ENCODE results near the gene HOOK1.

The HOOK1 gene

GRCh38 chr1:59814901-59815825 is at the start of gene HOOK1:
TSS of gene HOOK1 (plus strand) at chr1:59814949. CDS start at chr1:59815118, 169 bp downstream.
- FAIRE-seq (no peak), DNase-seq (ENCODE audit: extremely low spot score, insufficient read length, low read depth) (no peak)

DNA sequence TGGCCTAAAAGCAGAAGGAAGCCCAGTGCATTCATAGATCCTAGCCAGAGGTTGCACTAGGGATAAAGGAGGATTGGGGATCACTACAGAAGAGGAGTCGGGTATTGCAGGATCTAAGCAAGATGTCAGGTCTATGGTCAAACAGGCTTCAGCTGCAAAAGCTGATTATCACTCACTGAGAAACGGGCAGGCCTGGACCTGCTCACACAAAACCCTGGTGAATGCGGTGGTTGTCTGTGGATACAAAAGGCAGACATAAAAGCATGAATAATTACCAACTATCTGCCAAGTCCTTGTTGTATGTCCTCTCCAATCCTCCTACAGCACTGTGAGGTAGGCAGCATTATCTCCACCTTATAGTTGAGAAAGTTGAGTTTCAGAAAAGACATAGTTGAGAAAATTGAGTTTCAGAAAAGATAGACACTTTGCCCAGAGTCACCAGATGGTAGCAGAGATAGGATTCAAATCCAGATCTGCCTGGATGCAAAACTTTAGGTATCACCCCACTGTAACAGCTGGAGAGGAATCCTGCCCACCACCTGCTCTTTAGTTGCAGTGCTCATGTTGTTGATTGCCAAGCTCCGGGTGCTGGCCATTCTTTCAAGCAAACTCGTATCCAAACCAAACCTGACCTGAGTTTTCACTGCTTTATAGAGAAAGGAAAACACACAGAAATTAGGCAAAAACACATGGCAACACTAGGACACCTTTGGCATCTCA is 49.6 kb upstream of the HOOK1 start:
- FAIRE-seq (no peak), DNase-seq (ENCODE audit: extremely low spot score, insufficient read length, low read depth) (no peak)

GRCh38 chr1:59766227-59766855 is 48.4 kb upstream of the HOOK1 start:
- no peak for DNase-seq (ENCODE audit: extremely low spot score, insufficient read length, low read depth)
- no peak for FAIRE-seq

DNA sequence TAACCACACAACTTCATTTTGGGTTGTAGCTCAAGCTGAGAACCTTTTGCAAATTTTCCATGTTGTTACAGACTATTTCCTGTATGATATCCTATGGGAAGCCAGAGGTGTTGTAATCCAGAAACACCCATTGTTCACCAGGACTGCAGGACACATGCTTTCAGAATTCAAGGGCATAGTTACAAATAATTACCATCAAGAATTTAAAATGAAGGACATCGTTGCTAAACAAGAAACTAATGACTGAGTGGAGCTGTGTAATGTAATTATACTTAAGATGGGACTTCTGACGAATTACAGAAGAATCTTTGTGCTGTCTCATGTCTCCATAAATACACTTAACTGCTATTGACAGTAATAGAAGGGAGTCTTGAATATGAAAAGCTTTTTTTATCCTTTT is 47.6 kb upstream of the HOOK1 start:
- no peak for DNase-seq (ENCODE audit: extremely low spot score, insufficient read length, low read depth)
- FAIRE-seq: no peak

DNA sequence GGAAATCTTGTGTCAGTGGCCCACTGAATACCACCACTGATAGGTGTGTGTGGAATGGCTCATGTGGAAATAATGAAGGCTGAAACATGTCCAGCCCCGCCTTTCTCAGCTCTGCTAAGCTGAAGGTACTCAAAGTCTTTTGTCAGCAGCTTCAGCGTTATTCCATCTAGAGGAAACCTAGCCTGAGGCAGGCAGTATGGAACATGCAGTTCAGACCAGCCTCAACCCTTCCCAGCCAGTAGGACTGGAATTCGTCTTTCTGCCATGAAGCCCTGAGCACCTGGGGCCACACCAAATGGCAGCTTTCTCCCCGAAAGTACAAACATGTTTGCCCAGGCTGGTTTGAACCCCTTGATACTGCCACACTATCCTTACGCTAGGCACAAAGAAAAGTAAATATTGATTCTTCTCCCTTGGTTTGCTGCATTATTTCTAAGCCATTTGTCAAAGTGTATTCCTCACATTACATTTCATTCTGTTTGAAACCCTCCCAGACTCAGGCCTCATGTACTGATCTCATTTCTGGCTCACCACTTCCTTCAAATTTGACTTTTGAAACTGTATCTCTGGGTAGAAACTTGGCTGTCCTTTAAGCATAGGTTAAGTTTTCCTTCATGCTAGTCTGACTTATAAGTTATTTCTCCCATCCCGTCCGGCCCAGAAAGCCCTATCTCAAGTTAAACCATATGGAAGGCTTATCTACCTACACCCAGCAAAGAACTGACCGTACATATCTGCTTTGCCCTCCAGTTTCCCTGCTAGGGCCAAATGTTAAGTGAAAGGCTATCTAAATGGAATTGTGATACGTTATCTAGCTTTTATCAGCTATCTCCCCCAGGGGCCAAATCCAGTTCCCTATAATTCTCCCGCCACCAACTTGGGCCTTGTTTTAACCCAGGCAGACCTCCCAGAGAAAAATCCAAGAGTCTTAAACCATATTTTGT is 45.7 kb upstream of the HOOK1 start:
- DNase-seq (ENCODE audit: extremely low spot score, insufficient read length, low read depth) (no peak), FAIRE-seq (peak; percentile 5)

DNA sequence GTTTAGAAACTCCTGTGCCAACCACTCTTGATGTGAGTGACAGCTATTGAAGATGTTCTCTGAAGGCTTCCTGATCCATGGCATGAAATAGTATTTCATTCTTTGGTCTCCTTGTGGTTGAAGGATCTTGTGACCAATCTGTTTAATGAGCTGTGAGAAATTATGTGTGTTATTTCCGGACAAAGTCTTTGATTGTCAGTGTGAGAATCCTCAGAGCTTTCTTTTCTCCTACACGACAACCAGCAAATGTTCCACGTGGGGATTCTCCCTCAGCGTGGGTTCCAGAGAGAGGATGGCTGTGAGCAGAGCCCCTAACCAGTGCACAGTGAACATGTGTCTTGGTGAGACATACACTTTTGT is 45.0 kb upstream of the HOOK1 start:
- FAIRE-seq: no peak
- no peak for DNase-seq (ENCODE audit: extremely low spot score, insufficient read length, low read depth)

DNA sequence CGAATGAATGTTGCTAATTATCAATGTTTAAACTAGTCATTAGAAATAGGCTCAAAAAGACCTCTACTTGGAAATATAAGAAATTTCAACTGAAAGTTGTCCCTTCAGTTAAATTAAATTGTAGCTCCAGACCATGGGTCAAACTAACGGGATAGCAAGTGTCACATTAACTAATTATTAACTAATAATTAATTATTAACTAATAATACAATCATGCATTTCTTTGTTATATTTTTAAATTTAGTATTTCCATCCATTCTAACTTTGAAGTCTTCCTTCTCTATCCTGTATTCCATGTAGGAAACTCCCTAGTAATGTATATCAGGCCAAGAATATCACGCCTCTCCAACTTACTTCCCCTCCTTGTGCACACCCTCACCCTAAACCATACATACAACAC is 43.4 kb upstream of the HOOK1 start:
- DNase-seq (ENCODE audit: extremely low spot score, insufficient read length, low read depth) (no peak), FAIRE-seq (no peak)

DNA sequence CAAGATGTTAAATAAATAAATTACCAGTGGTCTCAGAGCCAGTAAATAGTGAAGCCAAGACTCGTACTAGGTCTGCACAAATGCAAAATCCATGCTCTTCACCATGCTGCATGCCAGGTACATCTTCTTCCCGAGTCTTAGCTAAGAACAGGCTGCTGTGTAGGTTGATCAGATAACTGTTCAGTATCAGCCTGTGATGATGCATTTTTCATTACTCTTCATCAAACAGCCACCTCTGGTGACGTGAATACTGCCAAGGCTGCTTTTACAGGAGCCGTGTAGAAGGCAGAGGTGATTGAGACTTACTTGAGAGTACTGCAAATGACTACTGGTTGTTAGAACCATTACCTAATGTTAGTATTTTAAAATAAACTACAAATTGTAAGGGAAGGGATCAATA is 39.3 kb upstream of the HOOK1 start:
- FAIRE-seq (no peak), DNase-seq (ENCODE audit: extremely low spot score, insufficient read length, low read depth) (no peak)

DNA sequence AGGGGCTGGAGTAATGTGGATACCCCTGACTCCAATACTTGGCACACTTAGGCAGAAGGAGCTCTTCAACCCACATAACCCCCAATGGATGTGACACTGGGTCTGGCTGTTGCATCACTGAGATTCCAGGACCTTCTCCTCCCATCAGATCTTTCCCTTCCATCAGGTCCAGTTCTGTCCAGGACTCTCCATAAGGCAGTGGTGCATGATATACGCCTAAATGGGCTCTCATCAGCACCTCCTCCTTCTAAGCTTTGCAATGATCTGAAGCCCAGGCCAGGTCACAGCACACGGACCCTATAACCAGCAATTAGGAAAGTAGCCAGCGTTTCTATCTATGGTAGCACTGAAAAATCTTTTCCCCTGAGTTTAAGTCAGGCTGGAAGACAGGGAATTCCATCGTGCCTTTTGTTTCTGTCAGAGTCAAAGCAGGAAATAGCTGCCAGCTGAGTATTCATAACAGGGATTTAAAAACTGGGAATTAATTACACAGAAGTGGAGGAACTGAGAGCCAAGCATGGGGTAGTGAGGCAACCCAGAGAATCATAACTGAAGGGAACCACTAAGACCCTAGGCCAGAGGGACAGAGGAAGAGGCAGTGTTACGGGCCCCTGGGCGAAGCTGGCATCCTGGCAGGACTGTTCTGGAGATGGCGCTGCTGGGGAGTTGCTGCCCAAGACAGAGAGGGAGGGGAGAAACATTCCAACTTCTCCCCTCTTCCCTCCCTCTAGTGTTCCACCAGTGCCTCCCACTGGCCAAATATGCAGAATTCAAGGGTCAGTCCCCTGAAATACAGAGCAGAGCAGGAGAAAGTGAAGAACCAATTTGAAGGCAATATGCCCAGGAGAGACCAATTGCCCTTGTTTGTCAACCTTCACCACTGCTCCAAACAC is 37.5 kb upstream of the HOOK1 start:
- FAIRE-seq (no peak), DNase-seq (ENCODE audit: extremely low spot score, insufficient read length, low read depth) (no peak)

- FAIRE-seq: no peak
- no peak for DNase-seq (ENCODE audit: extremely low spot score, insufficient read length, low read depth)
Measured at GRCh38 chr1:59779949-59780348, 34.8 kb upstream of the HOOK1 start.

DNA sequence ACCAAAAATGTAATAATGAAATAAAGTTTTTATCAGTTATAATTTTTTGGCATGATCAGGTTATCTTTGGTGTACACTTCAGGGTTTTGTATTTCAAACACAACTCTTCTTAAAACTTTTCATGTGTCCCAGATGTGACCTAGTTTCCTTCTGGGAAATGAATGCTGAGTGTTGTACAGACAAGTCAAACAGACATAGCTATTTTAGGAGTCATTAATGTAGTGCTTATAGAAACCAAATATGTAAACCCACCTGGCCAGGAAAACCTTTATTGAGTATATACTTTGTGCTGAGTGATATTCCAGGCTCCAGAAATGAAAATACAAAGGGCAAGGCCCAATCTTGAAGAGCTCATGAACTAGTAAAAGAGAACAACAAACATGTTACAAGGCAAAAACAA is 25.9 kb upstream of the HOOK1 start:
- no peak for DNase-seq (ENCODE audit: extremely low spot score, insufficient read length, low read depth)
- FAIRE-seq: no peak

- DNase-seq (ENCODE audit: extremely low spot score, insufficient read length, low read depth) (no peak), FAIRE-seq (no peak)
Measured at GRCh38 chr1:59798600-59798999, 16.1 kb upstream of the HOOK1 start.

- no peak for DNase-seq (ENCODE audit: extremely low spot score, insufficient read length, low read depth)
- peak; percentile 18 for FAIRE-seq
Measured at GRCh38 chr1:59803458-59804038, 11.2 kb upstream of the HOOK1 start.

DNA sequence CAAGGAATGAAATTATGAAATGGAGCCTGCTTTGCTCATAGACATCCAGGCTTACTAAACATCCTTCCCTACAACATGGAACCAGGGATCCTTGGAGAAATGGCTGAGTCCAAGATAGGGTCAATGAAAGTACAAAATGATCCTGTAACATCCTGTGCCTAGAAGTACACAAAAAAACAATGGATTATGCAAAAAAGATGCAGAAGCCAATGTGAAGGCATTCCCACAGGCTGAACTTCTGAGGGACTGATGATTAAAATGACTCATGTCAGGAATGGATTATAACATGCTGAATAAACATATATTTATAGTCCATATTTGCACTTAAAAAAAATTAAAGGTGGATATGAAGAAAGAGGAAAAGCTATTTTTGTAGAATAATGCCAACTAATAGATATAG is 10.4 kb upstream of the HOOK1 start:
- DNase-seq (ENCODE audit: extremely low spot score, insufficient read length, low read depth) (no peak), FAIRE-seq (no peak)

DNA sequence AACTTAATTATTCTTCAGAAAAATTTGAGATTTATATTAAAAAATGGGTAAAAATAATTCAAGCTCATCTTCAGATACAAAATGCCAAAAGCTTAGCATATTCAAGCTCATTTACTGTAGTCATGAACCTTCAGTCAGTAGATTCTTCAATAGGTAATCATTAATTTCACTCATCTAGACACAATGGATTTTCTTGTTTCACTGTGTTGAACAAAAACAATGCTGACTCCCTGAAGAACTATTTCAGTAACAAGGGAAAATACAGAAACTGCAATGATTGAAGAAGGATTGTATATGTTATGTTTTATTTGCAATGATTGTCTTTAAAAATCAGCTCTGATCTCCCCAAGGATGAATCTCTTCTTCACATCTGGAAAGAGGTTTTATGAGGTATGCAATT is 9.2 kb upstream of the HOOK1 start:
- no peak for FAIRE-seq
- DNase-seq (ENCODE audit: extremely low spot score, insufficient read length, low read depth): no peak

GRCh38 chr1:59814180-59814900 is 409 bp upstream of the HOOK1 start:
- DNase-seq (ENCODE audit: extremely low spot score, insufficient read length, low read depth) (peak; percentile 78), FAIRE-seq (peak; percentile 94)

GRCh38 chr1:59815892-59816291 is 1.1 kb downstream of the HOOK1 start:
- peak; percentile 29 for FAIRE-seq
- DNase-seq (ENCODE audit: extremely low spot score, insufficient read length, low read depth): no peak

DNA sequence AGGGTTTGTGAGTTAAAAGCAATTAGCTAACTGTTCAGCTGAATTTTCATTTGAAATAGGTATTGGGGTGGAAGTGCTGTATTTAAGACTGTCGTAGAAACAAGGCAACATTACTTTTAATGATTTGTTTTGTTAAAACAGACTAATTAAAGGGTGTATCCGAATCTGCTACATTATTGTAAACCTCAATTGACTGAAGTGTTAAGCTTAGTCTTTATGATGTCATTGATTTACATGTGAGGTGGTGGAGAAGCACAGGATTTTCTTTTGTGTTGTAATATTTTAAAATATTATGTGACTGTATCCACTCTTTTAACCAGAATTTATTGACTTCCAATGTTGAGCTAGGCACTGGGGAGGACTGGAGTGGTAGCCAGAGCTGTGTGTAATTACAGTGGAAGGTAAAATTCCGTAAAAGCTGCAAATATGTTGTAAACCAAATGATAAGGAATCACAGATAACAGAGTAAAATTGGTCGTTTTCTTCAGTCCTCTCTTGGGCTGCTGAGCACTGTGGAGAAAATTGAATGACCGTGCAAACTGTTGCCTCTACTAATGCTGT is 1.6 kb downstream of the HOOK1 start:
- DNase-seq (ENCODE audit: extremely low spot score, insufficient read length, low read depth): no peak
- FAIRE-seq: peak; percentile 31
